GM12865 (cell line): ENCODE data around the gene GRID1.

Experiments
- DNase-seq: peaks from one replicate; pipeline ENCODE4 v3.0.0; 2010; ENCODE audit warnings: low read depth
- H3K4me3 ChIP-seq: 2 replicates; pipeline ENCODE4 v1.5.1; 2011; ENCODE audit warnings: mild to moderate bottlenecking, low read depth, low read length, control low read depth
- CTCF ChIP-seq: IDR thresholded peaks from 2 replicates; pipeline ENCODE4 v1.5.1; 2011; ENCODE audit warnings: low read length, control low read depth, low read depth, inconsistent platforms; ENCODE audit not compliant: insufficient read depth; ENCODE audit errors: missing control alignments

GRID1 gene

GRCh38 chr10:86325158-86325557 is 41.4 kb downstream of the GRID1 start:
- no peak overlapping the region for H3K4me3 ChIP-seq
- DNase-seq, result no peak
- TF ChIP-seq CTCF, result no peak

DNA sequence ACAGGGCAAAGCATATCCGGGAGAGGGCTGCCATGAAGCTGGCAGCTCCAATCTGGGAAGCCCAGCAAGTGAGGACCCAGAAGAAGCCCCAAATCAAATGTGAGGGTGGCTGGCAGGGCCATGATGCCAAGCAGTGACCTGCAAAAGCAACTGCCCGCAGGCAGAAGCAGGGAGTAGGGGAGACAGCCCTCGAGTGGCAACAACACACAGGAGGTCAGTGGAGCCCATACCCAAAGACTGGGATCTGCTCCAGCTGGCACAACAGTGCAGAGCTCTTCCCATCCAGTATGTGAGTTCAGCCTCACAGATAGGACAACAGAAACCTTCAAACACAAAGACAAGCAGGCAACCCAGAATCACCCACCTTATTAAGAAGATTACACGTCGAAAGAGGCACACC is 45.0 kb downstream of the GRID1 start:
- no peak overlapping the region for H3K4me3 ChIP-seq
- TF ChIP-seq CTCF, result no peak
- DNase-seq, result no peak

DNA sequence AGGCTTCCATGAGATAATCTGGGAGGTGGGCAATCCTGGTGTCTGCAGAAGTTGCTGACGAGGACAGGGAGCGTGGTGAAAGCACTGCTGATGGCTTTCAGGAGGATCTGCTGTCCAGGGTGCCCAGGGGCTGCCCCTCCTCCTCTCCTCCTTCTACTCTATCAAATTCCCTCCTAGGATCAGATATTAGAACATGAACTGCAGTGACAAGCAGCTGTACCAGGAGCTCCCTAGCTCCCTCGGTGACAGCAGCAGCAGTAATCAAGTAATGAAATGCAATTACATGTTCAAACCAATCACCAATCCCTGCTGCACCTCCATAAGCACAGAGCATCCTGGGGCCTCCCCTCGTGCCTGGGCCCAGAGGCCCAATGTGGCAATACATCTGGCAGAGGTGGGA is 46.9 kb downstream of the GRID1 start:
- no peak for DNase-seq
- H3K4me3 ChIP-seq, result no peak overlapping the region

DNA sequence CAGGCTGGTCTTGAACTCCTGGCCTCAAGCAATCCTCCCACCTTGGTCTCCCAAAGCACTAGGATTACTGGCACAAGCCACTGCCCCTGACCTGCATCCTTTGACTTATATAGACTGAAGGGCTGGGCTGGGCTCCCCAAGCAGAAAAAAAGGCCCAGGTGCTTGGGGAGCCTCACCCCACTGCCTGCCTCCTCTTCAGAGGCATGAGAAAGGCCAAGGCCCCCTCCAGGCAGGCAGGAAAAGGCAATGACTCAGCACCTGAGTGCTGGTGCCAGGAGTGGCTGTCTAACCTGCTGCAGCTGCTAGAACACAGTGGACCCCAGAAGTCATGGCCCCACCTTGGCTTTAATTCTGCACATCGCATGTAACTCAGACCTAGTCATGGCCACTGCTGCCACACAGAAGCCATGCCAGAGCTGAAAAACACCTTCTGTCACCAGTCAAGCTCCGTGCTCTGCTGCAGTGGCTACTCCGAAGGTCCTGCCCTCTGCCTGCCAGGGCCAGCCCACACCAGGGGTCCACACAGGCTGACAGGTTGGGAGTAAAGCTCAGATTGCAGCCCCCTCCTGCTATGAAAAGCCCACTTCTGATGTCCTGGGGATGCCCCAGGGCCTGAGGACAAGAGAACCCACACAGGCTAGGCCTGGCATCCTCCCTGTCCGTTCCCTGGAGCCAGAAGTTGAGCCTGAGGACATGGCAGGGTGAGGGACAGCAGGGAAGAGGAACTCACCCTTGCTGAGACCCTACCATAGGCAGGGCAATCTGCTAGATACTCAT is 48.5 kb downstream of the GRID1 start:
- no peak for DNase-seq
- H3K4me3 ChIP-seq, result no peak overlapping the region
- TF ChIP-seq CTCF, result no peak

More for the DNA sequence above, 46.9 kb downstream of the GRID1 start:
- TF ChIP-seq CTCF, result no peak

- DNase-seq, result no peak
- H3K4me3 ChIP-seq, result no peak overlapping the region
- TF ChIP-seq CTCF, result no peak
Measured at GRCh38 chr10:86316990-86317389, 49.6 kb downstream of the GRID1 start.

GRCh38 chr10:86316274-86316835 is 50.2 kb downstream of the GRID1 start:
- no peak for TF ChIP-seq CTCF
- H3K4me3 ChIP-seq, result no peak overlapping the region
- DNase-seq, result no peak
